ENCODE measurements around the gene ANHX. TPM values are rescaled to one million over a fixed set of nuclear protein-coding genes. Genes with fewer than 3 reads are reported as not detected.

Gene ANHX
- total and polyA plus RNA-seq, 4 donors, result not detected

DNA sequence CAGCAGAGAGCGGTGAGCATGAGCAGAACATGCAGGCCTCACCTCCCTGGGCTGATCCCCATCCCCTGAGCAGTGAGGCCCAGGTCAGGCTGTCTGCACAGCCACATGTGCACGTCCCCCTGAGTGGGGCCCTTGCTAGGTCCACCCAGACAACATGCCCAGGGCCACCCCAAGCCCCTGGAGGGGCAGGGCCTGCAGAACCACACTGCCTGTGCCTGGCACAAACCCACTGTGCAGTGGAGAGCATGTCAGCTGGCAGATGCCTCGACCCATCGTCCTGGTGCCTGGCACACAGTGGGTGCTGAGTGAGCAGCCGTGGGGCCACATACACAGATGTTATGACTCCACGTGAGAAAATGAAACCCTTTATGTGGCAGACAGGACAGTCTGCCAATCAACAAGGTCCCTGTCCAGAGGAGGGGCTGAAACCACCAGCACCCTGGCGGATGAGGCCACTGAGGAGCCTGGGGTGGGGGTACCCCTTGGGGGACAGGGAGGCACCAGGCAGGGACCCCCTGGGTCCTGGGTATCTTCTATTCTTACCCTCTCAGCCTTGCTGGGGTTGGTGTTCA lies 8.3 kb downstream of the ANHX start:
- H3K9me3 ChIP-seq (ENCODE audit: control insufficient read depth in 4 of 4, insufficient read depth in 3 of 4, low read length in 3 of 4), result peaks cover 0 to 44% (median 9%) of the 10 kb centered on the region in 4 donors
- no peaks in the 10 kb centered on the region for H3K27me3 ChIP-seq (ENCODE audit: control insufficient read depth in 3 of 3, insufficient read depth in 3 of 3, low read length in 2 of 3)
- H3K36me3 ChIP-seq (ENCODE audit: control insufficient read depth in 4 of 4, insufficient read depth in 4 of 4, low read length in 4 of 4), result no peaks in the 10 kb centered on the region
- ATAC-seq (ENCODE audit: insufficient read depth, low FRiP score) (no peak), DNase-seq (no peak)
- H3K4me1 ChIP-seq (ENCODE audit: control insufficient read depth in 5 of 5, insufficient read depth in 5 of 5, low read length in 5 of 5), result no peaks in the 10 kb centered on the region
- H3K27ac ChIP-seq (ENCODE audit: low read depth in 1 of 2, low read length in 1 of 2), result no peak overlapping the region
- H3K9ac ChIP-seq (ENCODE audit: insufficient read depth in 1 of 2, low read length in 2 of 2), result no peak overlapping the region
- TF ChIP-seq, protein P1, sequence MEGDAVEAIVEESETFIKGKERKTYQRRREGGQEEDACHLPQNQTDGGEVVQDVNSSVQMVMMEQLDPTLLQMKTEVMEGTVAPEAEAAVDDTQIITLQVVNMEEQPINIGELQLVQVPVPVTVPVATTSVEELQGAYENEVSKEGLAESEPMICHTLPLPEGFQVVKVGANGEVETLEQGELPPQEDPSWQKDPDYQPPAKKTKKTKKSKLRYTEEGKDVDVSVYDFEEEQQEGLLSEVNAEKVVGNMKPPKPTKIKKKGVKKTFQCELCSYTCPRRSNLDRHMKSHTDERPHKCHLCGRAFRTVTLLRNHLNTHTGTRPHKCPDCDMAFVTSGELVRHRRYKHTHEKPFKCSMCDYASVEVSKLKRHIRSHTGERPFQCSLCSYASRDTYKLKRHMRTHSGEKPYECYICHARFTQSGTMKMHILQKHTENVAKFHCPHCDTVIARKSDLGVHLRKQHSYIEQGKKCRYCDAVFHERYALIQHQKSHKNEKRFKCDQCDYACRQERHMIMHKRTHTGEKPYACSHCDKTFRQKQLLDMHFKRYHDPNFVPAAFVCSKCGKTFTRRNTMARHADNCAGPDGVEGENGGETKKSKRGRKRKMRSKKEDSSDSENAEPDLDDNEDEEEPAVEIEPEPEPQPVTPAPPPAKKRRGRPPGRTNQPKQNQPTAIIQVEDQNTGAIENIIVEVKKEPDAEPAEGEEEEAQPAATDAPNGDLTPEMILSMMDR (IDR thresholded peaks at IDR 0.05; ENCODE audit: control extremely low read depth, extremely low read depth), result no peak
- WGBS, 2 donors, result 73 to 81% methylated on average over 7 of the region's 7 CpGs
- H3K4me3 ChIP-seq, result no peak overlapping the region

DNA sequence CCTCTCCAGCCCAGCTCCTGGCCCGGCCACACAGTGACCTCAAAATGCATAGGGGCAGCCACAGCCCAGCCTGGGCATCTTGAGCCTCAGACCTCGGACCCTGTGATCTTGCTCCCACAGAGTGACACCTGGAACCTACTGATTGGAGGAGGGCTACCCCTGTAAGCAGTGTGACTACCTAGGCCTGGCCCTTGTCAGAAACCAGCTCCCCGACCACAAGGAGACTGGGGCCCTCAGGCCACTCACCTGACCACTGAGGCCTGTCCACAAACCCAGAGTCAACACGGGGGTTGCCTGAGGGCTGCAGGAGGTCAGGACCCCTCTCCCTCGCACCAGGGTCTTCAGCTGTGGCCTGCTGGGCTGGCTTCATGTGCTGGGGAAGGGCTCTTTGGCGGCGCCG lies 9.0 kb downstream of the ANHX start:
- ATAC-seq (ENCODE audit: insufficient read depth, low FRiP score) (no peak), DNase-seq (no peak)
- no peaks in the 10 kb centered on the region for H3K27me3 ChIP-seq (ENCODE audit: control insufficient read depth in 3 of 3, insufficient read depth in 3 of 3, low read length in 2 of 3)
- no peak overlapping the region for H3K9ac ChIP-seq (ENCODE audit: insufficient read depth in 1 of 2, low read length in 2 of 2)
- no peak overlapping the region for H3K27ac ChIP-seq (ENCODE audit: low read depth in 1 of 2, low read length in 1 of 2)
- H3K9me3 ChIP-seq (ENCODE audit: control insufficient read depth in 4 of 4, insufficient read depth in 3 of 4, low read length in 3 of 4), result peaks cover 0 to 38% (median 9%) of the 10 kb centered on the region in 4 donors
- WGBS, 2 donors, result 83 to 85% methylated on average over 8 of the region's 8 CpGs
- no peaks in the 10 kb centered on the region for H3K4me1 ChIP-seq (ENCODE audit: control insufficient read depth in 5 of 5, insufficient read depth in 5 of 5, low read length in 5 of 5)
- H3K36me3 ChIP-seq (ENCODE audit: control insufficient read depth in 4 of 4, insufficient read depth in 4 of 4, low read length in 4 of 4), result no peaks in the 10 kb centered on the region
- TF ChIP-seq, protein P1 (IDR thresholded peaks at IDR 0.05; ENCODE audit: control extremely low read depth, extremely low read depth), result no peak
- no peak overlapping the region for H3K4me3 ChIP-seq

DNA sequence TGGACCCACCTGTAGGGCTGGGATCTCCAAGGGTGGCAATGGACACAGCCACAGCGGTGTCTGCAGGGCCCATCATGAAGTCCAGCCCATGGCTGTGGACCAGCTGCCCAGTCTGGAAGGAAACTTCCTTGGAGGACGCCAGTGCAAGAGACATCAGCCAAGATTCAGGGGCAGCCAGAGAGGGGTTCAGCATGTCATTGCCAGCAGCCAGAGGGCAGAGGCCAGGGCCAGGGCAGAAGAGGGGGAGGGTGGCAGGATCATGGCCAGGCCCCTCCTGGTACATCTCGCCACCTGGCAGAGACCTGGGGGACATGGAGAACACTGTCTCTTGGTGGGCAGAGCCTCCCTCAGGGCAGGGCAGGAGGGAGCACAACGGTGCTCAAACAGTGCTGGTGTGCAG lies 10.2 kb downstream of the ANHX start:
- WGBS, 2 donors, result 84 to 86% methylated on average over 4 of the region's 4 CpGs
- no peak overlapping the region for H3K27ac ChIP-seq (ENCODE audit: low read depth in 1 of 2, low read length in 1 of 2)
- no peak overlapping the region for H3K4me3 ChIP-seq
- no peak overlapping the region for H3K9ac ChIP-seq (ENCODE audit: insufficient read depth in 1 of 2, low read length in 2 of 2)
- peaks cover 0 to 41% (median 11%) of the 10 kb centered on the region in 4 donors for H3K9me3 ChIP-seq (ENCODE audit: control insufficient read depth in 4 of 4, insufficient read depth in 3 of 4, low read length in 3 of 4)
- ATAC-seq (ENCODE audit: insufficient read depth, low FRiP score) (no peak), DNase-seq (no peak)
- no peaks in the 10 kb centered on the region for H3K4me1 ChIP-seq (ENCODE audit: control insufficient read depth in 5 of 5, insufficient read depth in 5 of 5, low read length in 5 of 5)
- TF ChIP-seq, protein P1 (IDR thresholded peaks at IDR 0.05; ENCODE audit: control extremely low read depth, extremely low read depth), result no peak
- H3K27me3 ChIP-seq (ENCODE audit: control insufficient read depth in 3 of 3, insufficient read depth in 3 of 3, low read length in 2 of 3), result no peaks in the 10 kb centered on the region
- H3K36me3 ChIP-seq (ENCODE audit: control insufficient read depth in 4 of 4, insufficient read depth in 4 of 4, low read length in 4 of 4), result no peaks in the 10 kb centered on the region

DNA sequence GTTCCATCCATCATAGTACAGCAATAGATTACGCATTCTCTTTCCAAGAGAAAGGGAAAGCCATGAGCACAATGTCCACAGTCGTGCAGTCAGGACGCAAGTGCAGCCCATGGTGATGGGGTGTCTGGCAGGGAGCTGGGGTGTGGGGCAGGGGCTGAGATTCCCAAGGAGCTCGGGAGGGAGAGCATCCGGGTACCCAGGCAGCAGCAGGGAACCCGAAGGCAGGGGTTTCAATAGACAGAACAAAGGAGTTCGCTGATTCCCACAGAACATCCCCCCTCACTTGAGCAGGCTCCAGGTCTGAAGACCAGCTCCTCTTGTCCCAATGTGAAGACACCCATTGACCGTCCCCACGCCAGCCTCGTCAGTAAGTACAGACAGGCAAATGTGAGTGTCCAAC lies 13.5 kb downstream of the ANHX start:
- Histone ChIP-seq H3K4me3 (no peak overlapping the region), H3K9ac (ENCODE audit: insufficient read depth in 1 of 2, low read length in 2 of 2) (no peak overlapping the region), H3K4me1 (ENCODE audit: control insufficient read depth in 5 of 5, insufficient read depth in 5 of 5, low read length in 5 of 5) (no peaks in the 10 kb centered on the region), H3K9me3 (ENCODE audit: control insufficient read depth in 4 of 4, insufficient read depth in 3 of 4, low read length in 3 of 4) (peaks cover 0 to 56% (median 20%) of the 10 kb centered on the region in 4 donors), H3K36me3 (ENCODE audit: control insufficient read depth in 4 of 4, insufficient read depth in 4 of 4, low read length in 4 of 4) (no peaks in the 10 kb centered on the region), H3K27ac (ENCODE audit: low read depth in 1 of 2, low read length in 1 of 2) (no peak overlapping the region), H3K27me3 (ENCODE audit: control insufficient read depth in 3 of 3, insufficient read depth in 3 of 3, low read length in 2 of 3) (no peaks in the 10 kb centered on the region)
- no peak for ATAC-seq (ENCODE audit: insufficient read depth, low FRiP score)
- no peak for DNase-seq
- TF ChIP-seq, protein P1 (IDR thresholded peaks at IDR 0.05; ENCODE audit: control extremely low read depth, extremely low read depth), result no peak
- 89 to 93% methylated on average over 10 of the region's 10 CpGs for WGBS, 2 donors

Measured in lung (tissue), 12 donors.